G401.6 (cell line): ENCODE data around the gene IDH3B.
"Not testable (repeated sequence)": the region's sequence is repeated elsewhere in the genome, so short reads cannot be mapped to it uniquely, and the experiment has no call there.

Source experiments
- FAIRE-seq: peaks from 2 replicates; lab custom pipeline; 2012; peaks lifted over from hg19 to GRCh38; lab: Jason Lieb, UNC

The IDH3B gene

DNA sequence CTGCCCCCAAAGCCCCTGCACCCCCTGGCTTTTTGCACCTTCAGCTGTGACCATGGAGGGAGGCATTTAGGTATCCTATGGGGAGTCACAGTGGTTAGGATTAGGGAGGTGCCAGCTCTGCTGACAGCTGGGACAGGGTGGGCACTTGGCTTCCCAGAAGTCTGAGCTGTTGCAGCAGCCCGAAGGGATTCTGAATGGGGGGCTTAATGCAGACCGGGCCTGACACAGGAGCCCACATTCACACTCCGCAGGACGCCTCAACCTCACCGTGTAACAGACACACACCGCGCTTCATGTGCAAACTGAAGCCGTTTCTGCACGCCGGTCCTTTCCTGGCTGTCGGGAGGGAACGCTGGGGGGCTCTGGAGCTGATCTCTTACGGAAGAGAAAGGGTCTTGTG is 30.5 kb upstream of the IDH3B start:
- FAIRE-seq, result no peak

GRCh38 chr20:2694008-2694471 is 30.0 kb upstream of the IDH3B start:
- FAIRE-seq, result no peak

- no peak for FAIRE-seq
Measured at GRCh38 chr20:2693286-2694007, 29.4 kb upstream of the IDH3B start.

GRCh38 chr20:2692886-2693285 is 28.9 kb upstream of the IDH3B start:
- no peak for FAIRE-seq

GRCh38 chr20:2692036-2692885 is 28.2 kb upstream of the IDH3B start, which contains the start of gene EBF4:
Gene EBF4, plus strand, starts transcription at chr20:2692780. Its CDS starts 866 bp downstream, at chr20:2693646.
- FAIRE-seq, result no peak

- no peak for FAIRE-seq
Measured at GRCh38 chr20:2691663-2692035, 27.6 kb upstream of the IDH3B start.

DNA sequence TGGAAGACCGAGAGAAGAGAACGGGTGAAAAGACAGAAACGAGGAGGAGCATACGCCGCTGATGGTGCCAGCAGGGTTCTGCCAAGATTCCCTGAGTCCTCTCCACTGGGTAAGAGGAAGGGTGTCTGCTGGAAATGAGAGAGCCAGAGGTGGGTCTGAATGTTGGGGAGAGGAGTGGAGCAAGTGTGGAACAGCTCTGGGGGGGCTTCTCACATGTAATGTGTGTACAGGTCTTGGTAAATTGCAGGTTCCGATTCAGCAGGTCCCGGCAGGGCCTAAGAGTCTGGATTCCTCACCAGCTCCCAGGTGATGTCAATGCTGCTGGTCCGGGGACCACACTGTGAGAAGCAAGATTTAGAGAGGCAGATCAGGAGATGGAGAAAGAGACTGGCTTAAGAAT is 27.1 kb upstream of the IDH3B start:
- FAIRE-seq, result no peak

GRCh38 chr20:2690718-2691117 is 26.7 kb upstream of the IDH3B start:
- no peak for FAIRE-seq

DNA sequence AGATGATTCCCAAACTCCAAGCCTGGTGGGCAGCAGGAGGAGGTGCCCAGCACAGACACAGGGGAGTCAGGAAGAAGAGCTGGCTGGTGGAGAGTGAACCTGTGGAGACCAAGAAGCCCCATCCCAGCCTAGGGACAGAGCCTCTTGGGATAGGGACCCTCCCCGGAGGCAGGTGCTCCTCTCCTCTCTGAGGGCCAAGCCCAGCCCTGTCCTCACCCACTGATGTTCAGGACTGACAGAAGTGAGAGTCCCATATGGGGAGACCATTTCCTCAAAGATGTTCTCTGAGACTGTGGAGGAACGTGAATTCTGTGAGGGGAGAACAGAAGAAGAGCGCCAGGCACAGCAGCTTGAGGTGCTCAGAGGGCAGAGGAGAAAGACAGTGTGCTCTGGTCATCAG is 26.2 kb upstream of the IDH3B start:
- no peak for FAIRE-seq

- peak; percentile 47 for FAIRE-seq
Measured at GRCh38 chr20:2688041-2688591, 24.1 kb upstream of the IDH3B start.

- no peak for FAIRE-seq
Measured at GRCh38 chr20:2687514-2687913, 23.5 kb upstream of the IDH3B start.

DNA sequence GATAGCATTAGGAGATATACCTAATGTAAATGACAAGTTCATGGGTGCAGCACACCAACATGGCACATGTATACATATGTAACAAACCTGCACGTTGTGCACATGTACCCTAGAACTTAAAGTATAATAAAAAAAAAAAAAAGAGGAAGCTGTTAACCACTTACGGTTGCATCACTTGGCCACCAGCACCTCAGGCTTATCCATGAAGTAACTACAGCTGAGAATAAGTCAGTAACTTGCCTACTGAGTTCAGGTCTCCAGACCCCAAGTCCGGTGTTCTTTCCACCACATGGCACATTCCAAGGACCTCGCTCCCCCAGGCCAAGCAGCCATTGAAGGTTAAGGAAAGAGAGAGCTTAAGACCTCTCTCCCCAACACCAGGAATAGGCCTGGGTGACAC is 20.8 kb upstream of the IDH3B start:
- FAIRE-seq, result not testable (repeated sequence)

GRCh38 chr20:2682040-2682439 is 18.0 kb upstream of the IDH3B start:
- FAIRE-seq, result not testable (repeated sequence)

- FAIRE-seq, result no peak
Measured at GRCh38 chr20:2680046-2680445, 16.0 kb upstream of the IDH3B start.

GRCh38 chr20:2673453-2673852 is 9.4 kb upstream of the IDH3B start:
- FAIRE-seq, result no peak

GRCh38 chr20:2672446-2672845 is 8.4 kb upstream of the IDH3B start:
- FAIRE-seq, result no peak

GRCh38 chr20:2671977-2672376 is 8.0 kb upstream of the IDH3B start:
- no peak for FAIRE-seq

DNA sequence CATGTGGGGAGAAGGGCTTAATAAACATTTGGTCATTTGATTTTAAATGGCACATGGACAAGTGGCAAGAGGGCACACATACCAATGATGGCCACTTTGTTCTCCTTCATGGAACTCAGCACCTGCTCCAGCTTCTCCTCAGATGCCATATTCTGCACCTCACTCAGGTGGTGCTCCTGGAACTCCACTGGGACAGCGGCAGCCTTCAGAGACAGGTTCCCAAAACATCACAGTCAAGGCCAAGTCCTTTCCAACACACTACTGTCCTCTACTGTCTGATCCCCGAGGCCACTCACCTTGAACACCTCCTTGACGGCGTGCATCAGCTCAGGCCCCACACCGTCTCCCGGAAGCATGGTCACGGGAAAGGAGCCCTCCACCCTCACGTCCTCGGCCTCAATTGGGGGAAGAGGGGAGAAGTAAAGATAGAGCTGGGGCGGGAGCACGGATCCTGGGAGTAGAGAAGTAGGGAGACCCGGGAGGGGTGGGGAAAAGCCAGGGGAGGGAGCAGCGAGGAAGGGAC is 591 bp downstream of the IDH3B start:
- no peak for FAIRE-seq

DNA sequence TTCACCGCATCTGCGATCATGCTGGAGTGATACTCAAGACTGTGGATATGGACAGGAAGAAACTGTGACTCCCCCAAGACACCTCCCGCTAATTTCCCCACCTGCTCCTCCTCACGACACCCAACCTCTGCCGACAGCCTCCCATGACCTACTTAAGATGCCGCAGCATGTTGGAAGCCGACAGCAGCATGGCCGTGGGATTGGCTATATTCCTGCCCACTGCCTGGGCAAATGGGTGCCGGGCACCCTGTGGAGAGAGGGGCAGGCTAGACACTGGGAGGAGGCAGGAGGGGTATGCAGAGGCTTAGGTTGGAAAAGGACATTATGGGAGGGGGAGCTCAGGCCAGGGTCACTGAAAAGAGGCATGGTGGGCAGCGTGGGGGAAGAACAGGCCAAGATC is 4.5 kb downstream of the IDH3B start:
- no peak for FAIRE-seq

GRCh38 chr20:2658414-2659354 is 5.3 kb downstream of the IDH3B start:
- FAIRE-seq, result peak; percentile 98

GRCh38 chr20:2657674-2658073 is 6.3 kb downstream of the IDH3B start:
- no peak for FAIRE-seq

GRCh38 chr20:2657241-2657640 is 6.8 kb downstream of the IDH3B start:
- FAIRE-seq, result no peak
